Upper lobe of left lung (tissue), 4 donors: Measurements from ENCODE around the gene DIPK1C.

Experiments used
- CTCF ChIP-seq, 6 experiments: fragments of 450-650 bp in 4 of 6; fragments of 200-600 bp in 2 of 6; sonication (generic) in 2 of 6; IDR thresholded peaks; one replicate each; pipeline ENCODE4 v1.5.1; 2016 to 2019; ENCODE audit warnings: antibody characterized with exemption in 6 of 6
- EP300 ChIP-seq, 4 donors: sonication (generic); formaldehyde crosslinking; IDR thresholded peaks; one replicate each; pipeline ENCODE4 v1.5.1; 2017; ENCODE audit warnings: antibody characterized with exemption in 4 of 4, control low read depth in 2 of 4
- POLR2A ChIP-seq, 4 donors: fragments of 450-650 bp; IDR thresholded peaks; one replicate each; pipeline ENCODE4 v1.5.1; 2016 to 2017; ENCODE audit warnings: antibody characterized with exemption in 4 of 4, mild to moderate bottlenecking in 2 of 4
- POLR2AphosphoS5 ChIP-seq, 2 donors: sonication (generic); formaldehyde crosslinking; IDR thresholded peaks; one replicate each; pipeline ENCODE4 v1.5.1; 2017; ENCODE audit warnings: antibody characterized with exemption in 2 of 2

- TF ChIP-seq CTCF (IDR thresholded peaks at IDR 0.05) (no peak), POLR2A (IDR thresholded peaks at IDR 0.05) (no peak), EP300 (IDR thresholded peaks at IDR 0.05) (no peak), POLR2AphosphoS5 (IDR thresholded peaks at IDR 0.05) (no peak)
Observed at GRCh38 chr18:74434466-74434865, 22.6 kb downstream of the DIPK1C start.
